Activated T-helper 2 cell treated with anti-CD3 and anti-CD28 coated beads, Interferon-gamma antibody, Interleukin-2, Interleukin-4, amounts not matched to agents 10 μg/mL and 5 μg/mL and 100 μg/mL, durations not matched to agents 14 hours and 24 hours and 36 hours (primary cell): ENCODE measurements around the gene C12orf56. TPM values are rescaled to one million over a fixed set of nuclear protein-coding genes. Genes with fewer than 3 reads are reported as not detected.
A peak's percentile ranks its signal among the peaks of the same experiment; 100 is the strongest.

Source experiments
- DNase-seq: peaks from one replicate; pipeline ENCODE4 v3.0.0; 2021; ENCODE audit warnings: low spot score
- H3K27ac Mint-ChIP-seq: one replicate; pipeline ENCODE4 v1.8.0; 2021; ENCODE audit warnings: mixed read lengths
- H3K27me3 Mint-ChIP-seq: one replicate; pipeline ENCODE4 v1.8.0; 2021; ENCODE audit warnings: low read depth, mixed read lengths
- H3K36me3 Mint-ChIP-seq: one replicate; pipeline ENCODE4 v1.8.0; 2021; ENCODE audit warnings: low read depth, mixed read lengths
- H3K4me1 Mint-ChIP-seq: one replicate; pipeline ENCODE4 v1.8.0; 2021; ENCODE audit warnings: low read depth, mixed read lengths
- H3K4me3 Mint-ChIP-seq: one replicate; pipeline ENCODE4 v1.8.0; 2021; ENCODE audit warnings: low read depth, mild to moderate bottlenecking, moderate library complexity, mixed read lengths
- H3K9me3 Mint-ChIP-seq: one replicate; pipeline ENCODE4 v1.8.0; 2021; ENCODE audit warnings: mixed read lengths
- intact Hi-C: fragments of 100-400 bp; cut with micrococcal nuclease; formaldehyde crosslinking; loops from one replicate; pipeline ENCODE4 v1.15.1; 2023
- total RNA-seq: library from RNA; stranded (reverse); gene quantifications from 2 replicates; pipeline ENCODE4 v1.2.3, GENCODE V29; 2022

The C12orf56 gene
- total RNA-seq, 1 donor from 2014 or later, result not detected

DNA sequence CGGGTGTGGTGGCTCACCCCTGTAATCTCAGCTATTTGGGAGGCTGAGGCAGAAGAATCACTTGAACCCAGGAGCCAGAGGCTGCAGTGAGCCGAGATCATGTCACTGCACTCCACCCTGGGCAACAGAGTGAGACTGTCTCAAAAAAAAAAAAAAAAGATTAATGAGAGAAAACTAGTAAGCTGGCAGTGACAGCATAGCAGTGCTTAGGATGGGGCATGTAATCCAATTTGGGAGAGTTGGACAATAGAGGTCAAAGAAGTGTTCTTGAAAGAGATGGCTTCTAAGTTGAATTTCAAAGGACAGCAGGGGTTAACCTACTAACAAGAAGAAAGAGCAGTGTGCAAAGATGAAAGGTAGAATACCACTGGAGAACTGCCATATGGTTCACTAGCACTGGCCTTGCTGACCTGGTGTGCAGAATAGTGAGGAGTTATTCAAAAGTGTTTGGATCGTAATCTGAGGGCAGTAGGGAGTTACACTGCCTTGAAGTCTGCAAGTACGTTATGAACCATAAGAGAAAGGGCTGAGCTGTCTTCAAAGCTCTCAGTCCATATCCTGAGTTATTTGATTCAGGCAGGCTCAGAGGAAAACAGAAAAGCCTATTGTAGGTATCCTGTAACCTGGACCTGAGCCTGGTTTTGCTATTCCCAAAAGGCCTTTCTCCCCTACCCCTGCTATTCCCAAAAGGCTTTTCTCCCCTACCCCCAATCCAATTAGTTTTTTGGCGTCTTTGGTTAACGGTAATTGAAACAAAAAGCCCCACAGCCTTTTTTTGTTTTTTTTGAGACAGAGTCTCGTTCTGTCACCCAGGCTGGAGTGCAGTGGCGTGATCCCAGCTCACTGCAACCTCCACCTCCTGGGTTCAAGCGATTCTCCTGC lies 17.0 kb upstream of the C12orf56 start:
- H3K36me3 Mint-ChIP-seq, result peaks cover 39% of the 10 kb centered on the region
- H3K27me3 Mint-ChIP-seq, result no peaks in the 10 kb centered on the region
- intact Hi-C loops, result loop anchor here (10.0 kb wide), 1 partner anchor 623 kb away; no protein-coding TSS in a partner anchor
- DNase-seq, result no peak
- H3K27ac Mint-ChIP-seq, result peak overlapping the region; percentile 39
- H3K4me3 Mint-ChIP-seq, result no peak overlapping the region
- H3K4me1 Mint-ChIP-seq, result peaks cover 32% of the 10 kb centered on the region
- H3K9me3 Mint-ChIP-seq, result no peaks in the 10 kb centered on the region

- peaks cover 14% of the 10 kb centered on the region for H3K36me3 Mint-ChIP-seq
- no peaks in the 10 kb centered on the region for H3K27me3 Mint-ChIP-seq
- H3K9me3 Mint-ChIP-seq, result no peaks in the 10 kb centered on the region
- intact Hi-C loops, result loop anchor here (1.0 to 10.0 kb wide), 7 partner anchors 19 to 620 kb away; partner anchors contain the start of genes GNS, KICS2, SRGAP1 and TBK1
- peak; percentile 43 for DNase-seq
- peak overlapping the region; percentile 97 for H3K27ac Mint-ChIP-seq
- peak overlapping the region; percentile 93 for H3K4me3 Mint-ChIP-seq
- H3K4me1 Mint-ChIP-seq, result peaks cover 30% of the 10 kb centered on the region
These were observed 14.1 kb upstream of the C12orf56 start for GRCh38 chr12:64404470-64405256.

GRCh38 chr12:64403707-64404469 lies 13.3 kb upstream of the C12orf56 start, which contains the start of gene XPOT:
TSS of gene XPOT (plus strand) at chr12:64404392. CDS start at chr12:64410036, 5,644 bp downstream.
- peak; percentile 92 for DNase-seq
- Mint-ChIP-seq H3K27ac (peak within 1 kb of the TSS; percentile 97), H3K27me3 (no peaks in the 10 kb centered on the region), H3K4me3 (peak within 1 kb of the TSS; percentile 93), H3K36me3 (peaks cover 13% of the 10 kb centered on the region), H3K9me3 (no peaks in the 10 kb centered on the region), H3K4me1 (peaks cover 31% of the 10 kb centered on the region)
- intact Hi-C loops, result loop anchor here (1.0 to 10.0 kb wide), 7 partner anchors 19 to 619 kb away; partner anchors contain the start of genes GNS, KICS2, SRGAP1 and TBK1

DNA sequence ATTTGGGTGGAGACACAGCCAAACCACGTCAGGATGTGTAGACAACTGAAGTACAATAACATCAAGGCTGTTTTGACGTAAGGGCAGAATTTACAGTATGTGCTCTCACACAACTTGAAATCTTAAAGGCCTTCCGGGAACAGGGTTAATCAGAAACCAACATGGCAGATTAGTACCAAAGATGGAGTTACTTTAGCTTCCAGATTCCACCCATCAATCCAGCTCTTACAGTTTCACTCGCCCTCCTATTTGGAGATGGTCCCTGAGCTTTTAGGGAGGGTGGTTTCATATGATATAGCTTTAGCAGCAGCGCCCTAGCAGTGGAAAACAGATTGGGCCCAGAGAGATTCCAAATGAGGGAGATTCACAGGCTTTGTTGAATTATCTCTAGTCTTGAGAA lies 11.6 kb upstream of the C12orf56 start:
- H3K36me3 Mint-ChIP-seq, result peaks cover 7% of the 10 kb centered on the region

DNA sequence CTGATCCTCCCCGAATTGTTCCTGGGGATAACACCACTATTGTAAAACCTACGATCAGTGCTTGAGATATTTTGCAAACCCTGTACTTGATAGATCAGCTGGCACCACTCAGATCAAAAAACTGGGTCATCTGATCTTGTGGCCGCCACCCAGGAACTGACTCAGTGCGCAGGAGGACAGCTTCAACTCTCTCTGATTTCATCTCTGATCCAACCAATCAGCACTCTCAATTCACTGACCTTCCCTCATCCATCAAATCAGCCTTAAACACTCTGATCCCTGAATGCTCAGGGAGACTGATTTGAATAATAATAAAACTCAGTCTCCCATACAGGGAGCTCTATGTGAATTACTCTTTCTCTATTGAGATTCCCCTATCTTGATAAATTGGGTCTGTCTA lies 9.5 kb upstream of the C12orf56 start:
- Mint-ChIP-seq H3K4me3 (no peak overlapping the region), H3K27me3 (peaks cover 3% of the 10 kb centered on the region), H3K27ac (no peak overlapping the region), H3K9me3 (no peaks in the 10 kb centered on the region), H3K36me3 (peaks cover under 1% of the 10 kb centered on the region), H3K4me1 (peaks cover 11% of the 10 kb centered on the region)
- intact Hi-C loops, result loop anchor here (5.0 to 10.0 kb wide), 4 partner anchors 178 to 615 kb away; partner anchors contain the start of genes KICS2 and SRGAP1
- DNase-seq, result no peak

More for the DNA sequence above, 11.6 kb upstream of the C12orf56 start:
- DNase-seq, result no peak
- no peak overlapping the region for H3K27ac Mint-ChIP-seq
- H3K4me3 Mint-ChIP-seq, result no peak overlapping the region
- intact Hi-C loops, result loop anchor here (5.0 to 10.0 kb wide), 4 partner anchors 180 to 617 kb away; partner anchors contain the start of genes KICS2 and SRGAP1
- no peaks in the 10 kb centered on the region for H3K9me3 Mint-ChIP-seq
- peaks cover 24% of the 10 kb centered on the region for H3K4me1 Mint-ChIP-seq
- H3K27me3 Mint-ChIP-seq, result peaks cover 3% of the 10 kb centered on the region

DNA sequence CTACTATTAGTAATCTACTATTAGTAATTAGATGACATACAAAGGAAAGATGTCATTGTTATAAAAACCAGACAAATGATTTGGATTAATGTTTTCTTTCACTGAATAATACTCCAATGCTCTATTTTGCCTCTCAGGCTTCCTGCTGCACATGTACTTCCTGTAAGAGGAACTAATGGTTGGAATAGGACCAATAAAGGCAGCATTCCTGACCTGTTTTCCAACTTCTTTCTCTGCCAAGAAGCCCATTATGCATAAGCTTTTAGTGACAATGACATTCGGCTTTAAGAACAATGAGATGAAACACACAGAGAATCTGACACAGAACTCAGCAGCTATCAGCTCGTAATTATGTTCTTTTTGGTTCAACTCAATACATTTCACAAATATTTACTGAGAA lies 5.2 kb upstream of the C12orf56 start:
- Mint-ChIP-seq H3K4me3 (no peak overlapping the region), H3K9me3 (no peaks in the 10 kb centered on the region), H3K27me3 (peaks cover 12% of the 10 kb centered on the region), H3K36me3 (no peaks in the 10 kb centered on the region), H3K27ac (no peak overlapping the region), H3K4me1 (peaks cover 9% of the 10 kb centered on the region)
- intact Hi-C loops, result no loop called here
- no peak for DNase-seq

- Mint-ChIP-seq H3K27ac (no peak overlapping the region), H3K36me3 (no peaks in the 10 kb centered on the region), H3K4me3 (no peak overlapping the region), H3K4me1 (peaks cover 3% of the 10 kb centered on the region), H3K9me3 (no peaks in the 10 kb centered on the region), H3K27me3 (peaks cover 13% of the 10 kb centered on the region)
- intact Hi-C loops, result loop anchor here (2.0 kb wide), 1 partner anchor 119 kb away; no protein-coding TSS in a partner anchor
- no peak for DNase-seq
These were observed 1.7 kb upstream of the C12orf56 start for GRCh38 chr12:64392221-64392620.

- intact Hi-C loops, result loop anchor here (5.0 kb wide), 1 partner anchor 97 kb away; no protein-coding TSS in a partner anchor
- Mint-ChIP-seq H3K36me3 (no peaks in the 10 kb centered on the region), H3K4me1 (peaks cover 22% of the 10 kb centered on the region), H3K4me3 (no peak overlapping the region), H3K9me3 (no peaks in the 10 kb centered on the region), H3K27ac (no peak overlapping the region), H3K27me3 (peaks cover 13% of the 10 kb centered on the region)
- DNase-seq, result no peak
These were observed 1.4 kb downstream of the C12orf56 start for GRCh38 chr12:64389154-64389553.

DNA sequence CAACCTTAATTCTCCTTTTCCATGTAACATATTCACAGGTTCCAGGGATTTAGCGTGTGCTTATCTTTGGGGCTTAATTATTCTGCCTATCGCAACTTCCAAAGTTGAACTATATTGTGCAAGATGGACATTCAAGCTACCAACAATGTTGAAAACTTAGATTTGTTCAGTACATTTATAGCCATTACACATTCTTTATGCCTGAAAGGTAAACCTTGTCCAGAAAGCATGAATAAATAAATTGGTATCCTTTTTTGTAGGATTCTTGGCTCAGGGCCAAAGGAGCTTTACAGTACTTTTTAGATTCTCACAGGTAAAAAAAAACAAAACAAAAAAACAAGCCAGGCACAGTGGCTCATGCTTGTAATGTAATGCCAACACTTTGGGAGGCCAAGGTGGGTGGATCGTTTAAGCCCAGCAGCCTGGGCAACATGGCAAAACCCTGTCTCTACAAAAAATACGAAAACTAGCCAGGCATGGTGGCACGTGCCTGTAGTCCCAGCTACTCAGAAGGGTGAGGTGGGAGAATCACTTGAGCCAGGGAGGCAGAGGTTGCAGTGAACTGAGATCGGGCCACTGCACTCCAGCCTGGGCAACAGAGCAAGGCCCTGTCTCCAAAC lies 3.3 kb downstream of the C12orf56 start:
- Mint-ChIP-seq H3K9me3 (no peaks in the 10 kb centered on the region), H3K36me3 (peaks cover 3% of the 10 kb centered on the region), H3K27me3 (peaks cover 13% of the 10 kb centered on the region), H3K27ac (no peak overlapping the region), H3K4me1 (peaks cover 29% of the 10 kb centered on the region), H3K4me3 (no peak overlapping the region)
- DNase-seq, result no peak
- intact Hi-C loops, result loop anchor here (5.0 kb wide), 1 partner anchor 95 kb away; no protein-coding TSS in a partner anchor

DNA sequence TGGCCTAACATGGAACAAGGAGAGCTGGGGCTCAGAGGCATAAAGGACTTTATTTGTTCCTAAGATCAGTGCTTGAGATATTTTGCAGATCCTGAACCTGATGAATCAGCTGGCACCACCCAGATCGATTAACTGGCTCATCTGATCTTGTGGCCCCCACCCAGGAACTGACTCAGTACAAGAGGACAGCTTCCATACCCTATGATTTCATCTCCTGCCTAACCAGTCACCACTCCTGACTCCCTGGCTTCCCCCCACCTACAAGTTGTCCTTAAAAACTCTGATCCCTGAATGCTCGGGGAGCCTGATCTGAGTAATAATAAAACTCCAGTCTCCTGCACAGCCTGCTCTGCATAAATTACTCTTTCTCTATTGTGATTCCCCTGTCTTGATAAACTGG lies 5.1 kb downstream of the C12orf56 start:
- peaks cover 3% of the 10 kb centered on the region for H3K27me3 Mint-ChIP-seq
- peaks cover 14% of the 10 kb centered on the region for H3K9me3 Mint-ChIP-seq
- peak overlapping the region; percentile 80 for H3K27ac Mint-ChIP-seq
- peaks cover 28% of the 10 kb centered on the region for H3K4me1 Mint-ChIP-seq
- peaks cover 15% of the 10 kb centered on the region for H3K36me3 Mint-ChIP-seq
- no peak overlapping the region for H3K4me3 Mint-ChIP-seq
- intact Hi-C loops, result loop anchor here (1.0 to 5.0 kb wide), 2 partner anchors 19 to 93 kb away; partner anchors contain the start of gene XPOT
- no peak for DNase-seq

DNA sequence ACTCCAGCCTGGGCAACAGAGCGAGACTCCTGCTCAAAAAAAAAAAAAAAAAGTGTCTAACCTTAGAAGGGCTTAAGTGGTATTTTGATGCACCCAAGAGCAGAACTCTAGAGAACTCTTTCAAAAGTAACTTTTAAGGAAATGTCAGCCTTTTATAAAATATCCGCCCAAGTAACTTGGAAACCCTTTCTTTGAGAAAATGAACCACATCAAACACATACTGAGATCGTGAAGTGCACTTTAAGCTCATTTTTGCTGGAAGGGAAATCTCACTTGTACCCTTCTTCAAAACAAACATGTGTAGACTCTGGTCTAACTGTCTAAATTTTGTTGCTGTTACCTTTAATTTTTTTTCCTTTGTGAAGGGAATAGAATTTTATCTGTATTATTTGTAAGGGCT lies 5.5 kb downstream of the C12orf56 start:
- no peak for DNase-seq
- Mint-ChIP-seq H3K4me3 (peak overlapping the region; percentile 34), H3K27ac (peak overlapping the region; percentile 80), H3K9me3 (peaks cover 18% of the 10 kb centered on the region), H3K4me1 (peaks cover 28% of the 10 kb centered on the region), H3K36me3 (peaks cover 19% of the 10 kb centered on the region), H3K27me3 (peaks cover 3% of the 10 kb centered on the region)
- intact Hi-C loops, result loop anchor here (1.0 to 5.0 kb wide), 2 partner anchors 19 to 93 kb away; partner anchors contain the start of gene XPOT
